ENCODE measurements around the gene TET1. TPM values are rescaled to one million over a fixed set of nuclear protein-coding genes. Genes with fewer than 3 reads are reported as not detected.

TET1 gene
- total and polyA plus RNA-seq, 2 donors from 2014 or later, result 0.22 to 2.2 TPM

DNA sequence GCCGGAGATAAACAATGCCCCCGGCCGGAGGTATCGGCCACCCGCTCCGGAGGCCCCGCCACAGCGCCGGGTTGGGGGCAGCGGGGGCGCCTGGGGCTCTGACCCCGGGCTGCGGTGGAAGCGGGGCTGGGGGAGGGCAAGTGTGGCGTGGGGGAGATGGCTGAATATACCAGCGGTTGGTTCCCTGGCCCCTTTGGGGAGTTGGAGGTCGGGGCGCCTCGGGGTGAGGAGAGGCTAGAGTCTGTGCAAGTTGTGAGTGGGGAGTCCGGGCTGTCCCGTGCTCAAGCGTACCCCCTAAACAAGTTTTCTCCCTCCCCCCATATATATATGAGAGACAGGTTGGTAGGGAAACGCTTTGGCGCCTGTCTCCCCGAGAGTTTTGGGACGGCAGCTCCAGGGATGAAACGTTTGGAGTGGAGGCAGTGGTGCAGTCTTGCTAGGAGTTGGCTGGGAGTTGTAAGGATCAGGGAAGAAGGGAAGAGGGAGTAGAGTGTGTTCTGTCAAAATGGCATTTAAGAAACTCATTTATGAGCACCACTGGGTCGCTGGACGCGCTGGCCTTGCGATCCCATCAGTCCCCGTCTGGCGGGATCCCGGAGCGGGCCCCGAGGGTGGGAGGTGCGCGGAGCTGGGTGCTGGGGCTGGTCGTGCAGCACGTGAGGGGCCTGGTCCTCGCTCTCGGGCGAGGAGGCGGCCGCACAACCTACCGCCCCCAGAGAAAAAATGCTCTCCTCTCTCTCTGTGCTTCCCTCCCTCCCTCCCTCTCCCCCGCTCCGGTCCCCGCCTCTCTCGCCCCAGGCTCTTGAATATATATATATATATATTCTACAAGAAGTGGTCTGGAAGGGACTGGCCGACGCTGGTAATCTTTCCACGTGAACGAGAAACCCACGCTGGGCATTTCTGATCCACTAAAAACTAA, 1.1 kb downstream of the TET1 start:
- TF ChIP-seq, protein P1, sequence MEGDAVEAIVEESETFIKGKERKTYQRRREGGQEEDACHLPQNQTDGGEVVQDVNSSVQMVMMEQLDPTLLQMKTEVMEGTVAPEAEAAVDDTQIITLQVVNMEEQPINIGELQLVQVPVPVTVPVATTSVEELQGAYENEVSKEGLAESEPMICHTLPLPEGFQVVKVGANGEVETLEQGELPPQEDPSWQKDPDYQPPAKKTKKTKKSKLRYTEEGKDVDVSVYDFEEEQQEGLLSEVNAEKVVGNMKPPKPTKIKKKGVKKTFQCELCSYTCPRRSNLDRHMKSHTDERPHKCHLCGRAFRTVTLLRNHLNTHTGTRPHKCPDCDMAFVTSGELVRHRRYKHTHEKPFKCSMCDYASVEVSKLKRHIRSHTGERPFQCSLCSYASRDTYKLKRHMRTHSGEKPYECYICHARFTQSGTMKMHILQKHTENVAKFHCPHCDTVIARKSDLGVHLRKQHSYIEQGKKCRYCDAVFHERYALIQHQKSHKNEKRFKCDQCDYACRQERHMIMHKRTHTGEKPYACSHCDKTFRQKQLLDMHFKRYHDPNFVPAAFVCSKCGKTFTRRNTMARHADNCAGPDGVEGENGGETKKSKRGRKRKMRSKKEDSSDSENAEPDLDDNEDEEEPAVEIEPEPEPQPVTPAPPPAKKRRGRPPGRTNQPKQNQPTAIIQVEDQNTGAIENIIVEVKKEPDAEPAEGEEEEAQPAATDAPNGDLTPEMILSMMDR (IDR thresholded peaks at IDR 0.05; ENCODE audit: borderline replicate concordance, extremely low read depth, insufficient read depth), result no peak
- Histone ChIP-seq H3K36me3 (ENCODE audit: control insufficient read depth in 2 of 3, insufficient read depth in 3 of 3, low read length in 3 of 3) (no peaks in the 10 kb centered on the region), H3K27me3 (ENCODE audit: control insufficient read depth, insufficient read depth, low read length) (no peaks in the 10 kb centered on the region), H3K27ac (ENCODE audit: low read depth in 2 of 2, low read length in 2 of 2) (no peak overlapping the region), H3K4me1 (ENCODE audit: control insufficient read depth in 2 of 3, insufficient read depth in 2 of 3, low read depth in 1 of 3, low read length in 3 of 3) (peaks cover 0 to 2% (median 0%) of the 10 kb centered on the region in 3 donors), H3K9me3 (ENCODE audit: control insufficient read depth in 2 of 3, insufficient read depth in 1 of 3, low read length in 3 of 3) (no peaks in the 10 kb centered on the region), H3K4me3 (ENCODE audit: low read length in 3 of 3) (peak overlapping the region; percentile 71 to 82 (median 80)), H3K9ac (ENCODE audit: low read length in 3 of 3) (peak overlapping the region in 2 of 3 donors; percentile 34 to 71)
- DNase-seq (peak; percentile 58 to 79 (median 73)), FAIRE-seq (no peak)
- intact Hi-C loops (cut with DNase I), result no loop called here

DNA sequence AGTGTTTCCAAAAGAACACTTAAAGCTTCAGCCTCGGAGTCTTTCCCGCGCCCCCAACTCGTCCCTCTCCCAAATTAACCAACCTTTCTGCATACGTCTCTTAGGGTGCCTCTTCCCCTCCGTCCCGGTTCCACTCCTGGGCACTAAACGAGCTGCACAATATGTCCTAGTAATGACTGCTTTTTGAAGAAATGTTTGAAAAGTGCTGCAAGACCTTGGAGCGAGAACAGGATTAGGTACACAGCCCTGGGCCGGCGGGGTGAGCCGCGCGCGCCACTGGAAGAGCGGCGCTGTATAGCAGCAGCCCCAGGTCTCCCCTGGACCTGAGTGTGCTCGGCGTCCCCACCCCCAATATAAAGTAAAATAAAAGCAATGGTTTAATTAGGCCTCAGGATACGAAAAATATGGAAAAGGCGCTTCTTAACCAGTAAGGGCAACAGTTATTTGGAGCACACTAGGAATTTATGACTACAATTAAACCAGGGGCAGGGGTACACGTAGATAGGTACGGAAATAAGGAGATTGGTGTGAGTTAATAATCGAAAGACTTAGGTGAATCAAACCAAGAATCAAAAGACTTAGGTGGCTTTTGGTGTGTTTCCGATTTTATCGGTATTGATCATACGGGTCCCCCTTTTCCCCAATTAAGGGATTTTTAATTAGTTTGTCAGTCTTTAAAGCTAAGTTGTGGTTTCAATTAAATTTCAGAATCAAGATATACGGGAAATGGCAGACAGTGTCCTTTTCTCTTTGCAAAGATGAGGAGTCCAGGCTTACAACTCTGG, 1.9 kb downstream of the TET1 start:
- Histone ChIP-seq H3K4me1 (ENCODE audit: control insufficient read depth in 2 of 3, insufficient read depth in 2 of 3, low read depth in 1 of 3, low read length in 3 of 3) (peaks cover 0 to 2% (median 0%) of the 10 kb centered on the region in 3 donors), H3K9ac (ENCODE audit: low read length in 3 of 3) (peak overlapping the region in 1 of 3 donors; percentile 34), H3K4me3 (ENCODE audit: low read length in 3 of 3) (peak overlapping the region; percentile 19 to 55 (median 54)), H3K27me3 (ENCODE audit: control insufficient read depth, insufficient read depth, low read length) (no peaks in the 10 kb centered on the region), H3K9me3 (ENCODE audit: control insufficient read depth in 2 of 3, insufficient read depth in 1 of 3, low read length in 3 of 3) (no peaks in the 10 kb centered on the region), H3K36me3 (ENCODE audit: control insufficient read depth in 2 of 3, insufficient read depth in 3 of 3, low read length in 3 of 3) (no peaks in the 10 kb centered on the region), H3K27ac (ENCODE audit: low read depth in 2 of 2, low read length in 2 of 2) (no peak overlapping the region)
- FAIRE-seq (no peak), DNase-seq (peak in 4 of 5 donors; percentile 44 to 62 (median 53))
- intact Hi-C loops (cut with DNase I), result no loop called here
- TF ChIP-seq, protein P1 (IDR thresholded peaks at IDR 0.05; ENCODE audit: borderline replicate concordance, extremely low read depth, insufficient read depth), result no peak

DNA sequence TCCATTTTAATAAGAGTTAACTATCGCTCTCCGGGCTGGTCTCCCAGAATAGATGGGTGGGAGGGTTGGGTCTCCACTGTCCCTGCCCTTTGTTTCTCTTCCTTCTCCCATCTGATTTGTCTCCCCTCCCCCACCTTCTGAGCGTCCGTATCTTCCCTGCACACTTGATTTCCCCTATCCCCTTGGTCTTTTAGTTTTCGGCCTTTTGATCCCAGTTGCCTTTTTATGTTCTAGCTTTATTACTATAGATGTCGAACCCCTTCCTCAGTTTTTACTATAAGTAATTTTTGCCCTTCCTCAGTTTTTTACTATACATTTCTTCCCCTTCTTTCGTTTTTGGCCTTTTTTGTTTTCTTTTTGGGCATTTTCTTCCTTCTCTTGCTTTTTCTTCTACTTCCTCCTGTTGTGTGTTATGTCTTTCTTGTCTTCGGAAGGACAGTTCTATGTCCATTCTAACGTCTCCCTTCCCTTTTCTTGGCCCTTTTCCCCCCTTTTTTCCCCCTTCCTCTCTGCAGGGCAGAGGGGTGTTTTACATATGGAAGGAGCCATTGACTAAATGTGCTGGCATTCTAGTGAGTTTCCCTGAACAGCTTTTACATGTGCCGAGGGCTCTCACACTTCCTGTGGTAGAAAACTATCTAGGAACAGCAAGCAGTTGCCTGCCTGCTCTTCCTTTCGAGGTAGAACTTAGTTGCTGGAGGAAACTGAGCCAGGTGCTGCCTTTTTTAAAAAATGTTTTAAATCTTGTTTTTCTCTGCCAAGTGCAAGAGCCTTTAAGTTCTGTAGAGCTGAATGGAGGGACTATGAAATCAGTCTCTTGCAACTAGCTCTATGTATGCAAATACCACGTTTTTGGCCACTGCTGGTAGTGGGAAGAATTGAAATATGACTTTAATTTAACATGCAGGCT, 2.8 kb downstream of the TET1 start:
- Histone ChIP-seq H3K27ac (ENCODE audit: low read depth in 2 of 2, low read length in 2 of 2) (no peak overlapping the region), H3K4me1 (ENCODE audit: control insufficient read depth in 2 of 3, insufficient read depth in 2 of 3, low read depth in 1 of 3, low read length in 3 of 3) (peaks cover 0 to 2% (median 0%) of the 10 kb centered on the region in 3 donors), H3K9me3 (ENCODE audit: control insufficient read depth in 2 of 3, insufficient read depth in 1 of 3, low read length in 3 of 3) (no peaks in the 10 kb centered on the region), H3K36me3 (ENCODE audit: control insufficient read depth in 2 of 3, insufficient read depth in 3 of 3, low read length in 3 of 3) (no peaks in the 10 kb centered on the region), H3K4me3 (ENCODE audit: low read length in 3 of 3) (peak overlapping the region in 2 of 3 donors; percentile 1 to 28), H3K27me3 (ENCODE audit: control insufficient read depth, insufficient read depth, low read length) (no peaks in the 10 kb centered on the region), H3K9ac (ENCODE audit: low read length in 3 of 3) (no peak overlapping the region)
- FAIRE-seq, result no peak
- TF ChIP-seq, protein P1 (IDR thresholded peaks at IDR 0.05; ENCODE audit: borderline replicate concordance, extremely low read depth, insufficient read depth), result no peak
- peak in 3 of 5 donors; percentile 18 to 46 (median 40) for DNase-seq
- intact Hi-C loops (cut with DNase I), result no loop called here

All from kidney (tissue), 14 donors.